PC-3 (cell line): ENCODE measurements around the gene LILRA6. TPM values are rescaled to one million over a fixed set of nuclear protein-coding genes. Genes with fewer than 3 reads are reported as not detected.

Source experiments
- ATAC-seq: fragments of 200-7000 bp; cut with Tn5 transposase; 2 replicates; pipeline ENCODE4 v1.9.1; 2020; ENCODE audit warnings: mild to moderate bottlenecking, moderate library complexity
- BruUV-seq: library from RNA; stranded (reverse); fragments of 400-500 nt; replicated peaks from 2 replicates; lab custom pipeline; 2021; lab: Mats Ljungman, UMichigan
- CTCF ChIA-PET: fragments of 300-600 bp; sonication (Branson Sonifier 250); formaldehyde crosslinking; loops from one replicate; lab custom pipeline; 2022; ENCODE audit warnings: antibody characterized with exemption; lab: Charles Lee
- POLR2A ChIA-PET: fragments of 300-600 bp; sonication (Branson Sonifier 250); formaldehyde crosslinking; loops from one replicate; lab custom pipeline; 2022; ENCODE audit warnings: antibody characterized with exemption; ENCODE audit not compliant: unreplicated experiment; lab: Charles Lee
- DNase-seq: peaks from one replicate; pipeline ENCODE4 v3.0.0-alpha.2; 2015
- H2AFZ ChIP-seq: fragments of 300-600 bp; sonication (generic); 2 replicates; pipeline ENCODE4 v1.6.0; 2016; ENCODE audit warnings: antibody characterized with exemption, low read length
- H3F3A ChIP-seq: fragments of 300-600 bp; sonication (generic); one replicate; pipeline ENCODE4 v1.6.0; 2017; ENCODE audit warnings: antibody characterized with exemption, low read length, control low read depth, mild to moderate bottlenecking; ENCODE audit not compliant: unreplicated experiment
- H3K27ac ChIP-seq: fragments of 300-600 bp; sonication (generic); 2 replicates; pipeline ENCODE4 v1.5.1; 2016; ENCODE audit warnings: mild to moderate bottlenecking, low read length
- H3K27me3 ChIP-seq: fragments of 300-600 bp; sonication (generic); 2 replicates; pipeline ENCODE4 v1.6.1; 2016; ENCODE audit warnings: low read length, mixed read lengths
- H3K36me3 ChIP-seq: fragments of 300-600 bp; sonication (generic); 2 replicates; pipeline ENCODE4 v1.6.1; 2016; ENCODE audit warnings: low read depth, mixed run types, low read length, mixed read lengths
- H3K4me1 ChIP-seq: fragments of 300-600 bp; sonication (generic); 2 replicates; pipeline ENCODE4 v1.5.1; 2016; ENCODE audit warnings: low read length; ENCODE audit not compliant: insufficient read depth
- H3K4me2 ChIP-seq: fragments of 300-600 bp; sonication (generic); 2 replicates; pipeline ENCODE4 v1.6.0; 2016; ENCODE audit warnings: low read length
- H3K4me3 ChIP-seq: fragments of 300-600 bp; sonication (generic); 2 replicates; pipeline ENCODE4 v1.5.1; 2016; ENCODE audit warnings: mild to moderate bottlenecking, low read length, mixed read lengths
- H3K79me2 ChIP-seq: fragments of 300-600 bp; sonication (generic); 2 replicates; pipeline ENCODE4 v1.6.1; 2017; ENCODE audit warnings: low read length, mixed read lengths
- H3K9ac ChIP-seq: fragments of 300-600 bp; sonication (generic); 2 replicates; pipeline ENCODE4 v1.6.0; 2016; ENCODE audit warnings: mild to moderate bottlenecking, low read length
- H3K9me2 ChIP-seq: fragments of 300-600 bp; sonication (generic); replicated peaks from 2 replicates; pipeline ENCODE4 v1.6.1; 2016; ENCODE audit warnings: mixed run types, low read length, mixed read lengths
- H3K9me3 ChIP-seq: fragments of 300-600 bp; sonication (generic); 2 replicates; pipeline ENCODE4 v1.6.1; 2016; ENCODE audit warnings: low read length, mixed read lengths
- H4K20me1 ChIP-seq: fragments of 300-600 bp; sonication (generic); 2 replicates; pipeline ENCODE4 v1.6.1; 2016; ENCODE audit warnings: low read length, mixed read lengths
- EZH2 ChIP-seq: fragments of 300-600 bp; sonication (generic); IDR thresholded peaks from one replicate; pipeline ENCODE4 v1.6.1; 2017; ENCODE audit warnings: antibody characterized with exemption, mild to moderate bottlenecking, low read length; ENCODE audit not compliant: unreplicated experiment
- EZH2phosphoT487 ChIP-seq: fragments of 300-600 bp; sonication (generic); IDR thresholded peaks from 2 replicates; pipeline ENCODE4 v1.6.1; 2018; ENCODE audit warnings: mild to moderate bottlenecking, antibody characterized with exemption, low read length, borderline replicate concordance
- intact Hi-C: fragments of 100-400 bp; cut with micrococcal nuclease; formaldehyde crosslinking; loops from 2 replicates; pipeline ENCODE4 v1.9.0; 2023
- microRNA-seq: library from miRNA; unstranded; fragments of <30 nt; microRNA quantifications from one replicate; pipeline ENCODE4 v1.1.0, GENCODE V29; 2020; ENCODE audit not compliant: unreplicated experiment
- total RNA-seq: library from RNA; depleted of rRNA; stranded (reverse); fragments of >200 nt; gene quantifications from 2 replicates; pipeline ENCODE4 v1.2.3, GENCODE V29; 2014; rRNA removed
- TF ChIP-seq, protein P1 (sequence below): fragments of 300-600 bp; sonication (generic); conservative IDR thresholded peaks from 2 replicates; pipeline ENCODE4 v1.5.1; 2017; ENCODE audit warnings: antibody characterized with exemption, low read depth, mild to moderate bottlenecking, low read length

Gene LILRA6
- total RNA-seq, 1 experiment from 2014 or later, result not detected

DNA sequence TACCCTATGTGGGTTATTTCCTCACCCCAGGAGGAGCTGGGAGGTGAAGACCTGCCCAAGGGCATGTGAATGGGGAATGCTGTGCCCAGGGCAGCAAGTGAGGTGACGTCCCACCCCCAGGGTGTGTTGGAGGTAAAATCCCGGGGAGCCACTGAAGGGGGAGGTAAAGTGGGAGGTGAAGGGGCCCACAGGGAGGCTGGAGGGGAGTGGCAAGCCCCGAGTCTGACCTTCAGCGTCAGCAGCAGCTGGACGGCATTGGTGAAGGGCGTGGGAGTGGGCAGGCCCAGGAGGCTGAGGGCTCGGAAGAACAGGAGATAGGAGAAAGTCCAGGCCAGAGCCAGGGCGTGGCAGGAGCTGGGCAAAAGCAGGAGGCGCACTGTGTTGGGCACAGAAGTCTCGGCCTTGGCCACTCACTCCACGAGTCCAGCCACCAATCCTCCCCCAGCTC lies 55.6 kb downstream of the LILRA6 start:
- H2AFZ ChIP-seq, result no peak overlapping the region
- no peaks in the 10 kb centered on the region for H3F3A ChIP-seq
- peaks cover 12% of the 10 kb centered on the region for H3K4me1 ChIP-seq
- peaks cover 34% of the 10 kb centered on the region for H3K79me2 ChIP-seq
- peaks cover 24% of the 10 kb centered on the region; the same call in 1 of the 2 replicates for H3K36me3 ChIP-seq
- DNase-seq (no peak), ATAC-seq (no peak)
- CTCF ChIA-PET, result no interaction called here
- H4K20me1 ChIP-seq, result no peaks in the 10 kb centered on the region
- no peak overlapping the region for H3K27ac ChIP-seq
- no peaks in the 10 kb centered on the region for H3K9me2 ChIP-seq
- intact Hi-C loops, result no loop called here
- H3K4me2 ChIP-seq, result no peak overlapping the region
- H3K27me3 ChIP-seq, result no peaks in the 10 kb centered on the region
- H3K9ac ChIP-seq, result no peak overlapping the region
- no peak for TF ChIP-seq EZH2
- TF ChIP-seq EZH2phosphoT487, result no peak
- TF ChIP-seq, protein P1, sequence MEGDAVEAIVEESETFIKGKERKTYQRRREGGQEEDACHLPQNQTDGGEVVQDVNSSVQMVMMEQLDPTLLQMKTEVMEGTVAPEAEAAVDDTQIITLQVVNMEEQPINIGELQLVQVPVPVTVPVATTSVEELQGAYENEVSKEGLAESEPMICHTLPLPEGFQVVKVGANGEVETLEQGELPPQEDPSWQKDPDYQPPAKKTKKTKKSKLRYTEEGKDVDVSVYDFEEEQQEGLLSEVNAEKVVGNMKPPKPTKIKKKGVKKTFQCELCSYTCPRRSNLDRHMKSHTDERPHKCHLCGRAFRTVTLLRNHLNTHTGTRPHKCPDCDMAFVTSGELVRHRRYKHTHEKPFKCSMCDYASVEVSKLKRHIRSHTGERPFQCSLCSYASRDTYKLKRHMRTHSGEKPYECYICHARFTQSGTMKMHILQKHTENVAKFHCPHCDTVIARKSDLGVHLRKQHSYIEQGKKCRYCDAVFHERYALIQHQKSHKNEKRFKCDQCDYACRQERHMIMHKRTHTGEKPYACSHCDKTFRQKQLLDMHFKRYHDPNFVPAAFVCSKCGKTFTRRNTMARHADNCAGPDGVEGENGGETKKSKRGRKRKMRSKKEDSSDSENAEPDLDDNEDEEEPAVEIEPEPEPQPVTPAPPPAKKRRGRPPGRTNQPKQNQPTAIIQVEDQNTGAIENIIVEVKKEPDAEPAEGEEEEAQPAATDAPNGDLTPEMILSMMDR, result no peak
- H3K9me3 ChIP-seq, result no peaks in the 10 kb centered on the region
- no TSS peak for BruUV-seq
- no peak overlapping the region for H3K4me3 ChIP-seq
- POLR2A ChIA-PET, result no interaction called here

Small RNAs within 50 kb of the gene (microRNA-seq; reads per million reads assigned to microRNA genes)
- not detected for gene MIR4752

Other genes with a start within 250 kb of the LILRA6 start
- gene VSTM1, start 178.9 kb downstream of the LILRA6 start, total RNA-seq, result not detected in 2 replicates
- gene TARM1, start 161.4 kb downstream of the LILRA6 start, total RNA-seq, result not detected in 2 replicates
- gene OSCAR, start 142.0 kb downstream of the LILRA6 start, total RNA-seq, result 0.46 TPM in 1 of 2 replicates, not detected in the other
- gene NDUFA3, start 139.9 kb downstream of the LILRA6 start, total RNA-seq, result 91.6 and 138 TPM in 2 replicates
- gene TFPT, start 127.1 kb downstream of the LILRA6 start, total RNA-seq, result 55.4 and 74.2 TPM in 2 replicates
- 170 and 196 TPM in 2 replicates for gene PRPF31, start 127.0 kb downstream of the LILRA6 start, total RNA-seq
- 41.1 and 60.2 TPM in 2 replicates for gene CNOT3, start 105.0 kb downstream of the LILRA6 start, total RNA-seq
- 13.6 and 18.8 TPM in 2 replicates for gene LENG1, start 83.1 kb downstream of the LILRA6 start, total RNA-seq
- gene TMC4, start 69.6 kb downstream of the LILRA6 start, total RNA-seq, result 11.2 and 13.4 TPM in 2 replicates
- gene MBOAT7, start 53.2 kb downstream of the LILRA6 start, total RNA-seq, result 231 and 261 TPM in 2 replicates
- gene TSEN34, start 51.5 kb downstream of the LILRA6 start, total RNA-seq, result 122 and 173 TPM in 2 replicates
- gene RPS9, start 41.9 kb downstream of the LILRA6 start, total RNA-seq, result 3,477 and 3,621 TPM in 2 replicates
- gene LILRB3, start 19.8 kb downstream of the LILRA6 start, total RNA-seq, result not detected in 2 replicates
- gene LILRB5, start 14.5 kb upstream of the LILRA6 start, total RNA-seq, result not detected in 2 replicates
- gene LILRB2, start 38.3 kb upstream of the LILRA6 start, total RNA-seq, result not detected in 2 replicates
- gene LILRA5, start 70.4 kb upstream of the LILRA6 start, total RNA-seq, result not detected in 2 replicates
- not detected in 2 replicates for gene LILRA4, start 96.4 kb upstream of the LILRA6 start, total RNA-seq
- not detected in 2 replicates for gene LAIR1, start 122.1 kb upstream of the LILRA6 start, total RNA-seq
- gene TTYH1, start 172.7 kb upstream of the LILRA6 start, total RNA-seq, result 1.1 and 3.7 TPM in 2 replicates
- 55.5 and 65.8 TPM in 2 replicates for gene LENG8, start 206.4 kb upstream of the LILRA6 start, total RNA-seq
- gene LENG9, start 221.0 kb upstream of the LILRA6 start, total RNA-seq, result 7.1 and 12.6 TPM in 2 replicates
- gene CDC42EP5, start 230.5 kb upstream of the LILRA6 start, total RNA-seq, result 0.73 and 1.4 TPM in 2 replicates